Heart left ventricle (tissue), 16 donors: ENCODE measurements around the gene KLK2. TPM values are rescaled to one million over a fixed set of nuclear protein-coding genes. Genes with fewer than 3 reads are reported as not detected.

Experiments used
- ATAC-seq, 4 donors: fragments of 200-7000 bp; cut with Tn5 transposase; one replicate each; pipeline ENCODE4 v1.9.1; 2020 to 2022; ENCODE audit warnings: moderate library complexity in 4 of 4, mild to moderate bottlenecking in 3 of 4, moderate number of reproducible peaks in 1 of 4
- DNase-seq, 5 donors: peaks; one replicate each; pipeline ENCODE4 v3.0.0-alpha.2; 2020
- H3K27ac ChIP-seq, 12 donors: fragments of 200-600 bp; sonication (generic) in 4 of 12; one replicate each; pipeline versions ENCODE4 v1.5.0 to v1.8.0; 2016 to 2022; ENCODE audit warnings: mild to moderate bottlenecking in 2 of 12
- H3K27me3 ChIP-seq, 9 donors: fragments of 200-600 bp; sonication (generic) in 2 of 9; one replicate each; pipeline versions ENCODE4 v1.5.1 to v1.8.0; 2016 to 2022; ENCODE audit warnings: mild to moderate bottlenecking in 3 of 9
- H3K36me3 ChIP-seq, 9 donors: fragments of 200-600 bp; sonication (generic) in 2 of 9; one replicate each; pipeline versions ENCODE4 v1.5.0 to v1.8.0; 2018 to 2022; ENCODE audit warnings: mild to moderate bottlenecking in 2 of 9
- H3K4me1 ChIP-seq, 12 donors: fragments of 200-600 bp; sonication (generic) in 4 of 12; one replicate each; pipeline versions ENCODE4 v1.5.0 to v1.8.0; 2016 to 2022; ENCODE audit warnings: mild to moderate bottlenecking in 3 of 12
- H3K4me3 ChIP-seq, 12 donors: fragments of 200-600 bp; sonication (generic) in 4 of 12; one replicate each; pipeline versions ENCODE4 v1.5.0 to v1.8.0; 2017 to 2022; ENCODE audit warnings: mild to moderate bottlenecking in 9 of 12, moderate library complexity in 4 of 12
- H3K9me3 ChIP-seq, 12 donors: fragments of 200-600 bp; sonication (generic) in 4 of 12; one replicate each; pipeline versions ENCODE4 v1.5.0 to v1.8.0; 2016 to 2022; ENCODE audit warnings: mild to moderate bottlenecking in 1 of 12
- CTCF ChIP-seq, 12 donors: fragments of 200-600 bp; sonication (generic) in 4 of 12; IDR thresholded peaks; one replicate each; pipeline versions ENCODE4 v1.5.0 to v1.8.0; 2018 to 2022; ENCODE audit warnings: antibody characterized with exemption in 12 of 12, mild to moderate bottlenecking in 5 of 12
- POLR2A ChIP-seq, 2 donors: fragments of 450-650 bp; IDR thresholded peaks; one replicate each; pipeline ENCODE4 v1.6.1; 2017; ENCODE audit warnings: antibody characterized with exemption in 2 of 2, mild to moderate bottlenecking in 2 of 2, moderate library complexity in 2 of 2
- WGBS, 4 donors: extraction: QIAGEN DNeasy Blood & Tissue Kit in 2 of 4; methylation state at CpG; one replicate each; pipeline versions ENCODE4 v1.1.5 to v1.1.7; 2013 to 2018; 5-methylcytosine and 5-hydroxymethylcytosine counted together
- intact Hi-C, 10 donors: fragments of 100-400 bp; cut with DNase I; formaldehyde crosslinking; loops; one replicate each; pipeline versions ENCODE4 v1.11.1 to v1.14.2; 2022
- polyA plus RNA-seq, 2 donors: library from polyadenylated mRNA; stranded (reverse); fragments of 200-250 nt; gene quantifications; one replicate each; pipeline ENCODE4 v1.2.3, GENCODE V29; 2013
- total RNA-seq, 9 donors: library from RNA; depleted of rRNA in 2 of 9; stranded (reverse); fragments of >200 nt in 2 of 9; fragmentation: NEBNext Ultra II Directional in 3 of 9; extraction: Animal tissue kit (Norgen Biotek cat#: 25700) in 3 of 9; gene quantifications; one replicate each; pipeline versions ENCODE4 v1.1.0 to v1.2.4, GENCODE V29; 2016 to 2023
- donor health status: ischemic (EF 13 %, LVEDD 7.1; RV severe dilation, severe dysfunction).
- donor health status: healthy with polysubstance abuse.
- donor health status: DM: no; HTN: yes; CAD: no.
- donor health status: DM: no; HTN: no; CAD: no.
- donor health status: ischemic (EF 25% LVEDD 6.9; RV normal size, moderate dysfunction).
- donor health status: ischemic (EF 25% LVEDD 5.7; RV mildly dilated, moderate dysfunction).
- donor health status: healthy.
- donor health status: DM: yes; HTN: yes; CAD: no.
- donor health status: ischemic (EF 35%, LVEDD 5.7; RV mildly dilated, moderate dysfunction).
- donor health status: nonischemic (EF 11% LVEDD 7.7; RV severe dilation, severe dysfunction).
- donor health status: DM: yes; HTN: yes; CAD: no.
- donor health status: PGD.
- donor health status: ischemic (EF 29% LVEDD 5.4; RV normal size, mild dysfunction).
- donor health status: nonischemic (EF 23%, LVEDD 6.1; RV moderate dilation, normal function).

The KLK2 gene
- total and polyA plus RNA-seq, 11 donors: not detected

GRCh38 chr19:50859849-50860248, 13.4 kb upstream of the KLK2 start:
- WGBS, 4 donors: 79 to 85% (median 81%) methylated on average over 4 of the region's 4 CpGs
- ATAC-seq (no peak), DNase-seq (no peak)
- Histone ChIP-seq H3K36me3 (no peaks in the 10 kb centered on the region), H3K9me3 (no peaks in the 10 kb centered on the region), H3K4me1 (no peaks in the 10 kb centered on the region), H3K27me3 (peaks cover 0 to 46% (median 16%) of the 10 kb centered on the region in 9 donors), H3K27ac (no peak overlapping the region), H3K4me3 (no peak overlapping the region)
- TF ChIP-seq POLR2A (IDR thresholded peaks at IDR 0.05): no peak
- TF ChIP-seq CTCF (IDR thresholded peaks at IDR 0.05): no peak
- intact Hi-C loops: no loop called here

- DNase-seq (no peak), ATAC-seq (no peak)
- Histone ChIP-seq H3K9me3 (no peaks in the 10 kb centered on the region), H3K27me3 (peaks cover 0 to 48% (median 15%) of the 10 kb centered on the region in 9 donors), H3K36me3 (no peaks in the 10 kb centered on the region), H3K4me3 (no peak overlapping the region), H3K4me1 (no peaks in the 10 kb centered on the region), H3K27ac (no peak overlapping the region)
- no peak for TF ChIP-seq CTCF (IDR thresholded peaks at IDR 0.05)
- no peak for TF ChIP-seq POLR2A (IDR thresholded peaks at IDR 0.05)
- WGBS, 4 donors: 61 to 78% (median 76%) methylated on average over 5 of the region's 5 CpGs
- intact Hi-C loops: no loop called here
These were observed 12.2 kb upstream of the KLK2 start for GRCh38 chr19:50861010-50861409.

- Histone ChIP-seq H3K27me3 (peaks cover 0 to 48% (median 15%) of the 10 kb centered on the region in 9 donors), H3K9me3 (no peaks in the 10 kb centered on the region), H3K4me3 (no peak overlapping the region), H3K36me3 (no peaks in the 10 kb centered on the region), H3K27ac (no peak overlapping the region), H3K4me1 (no peaks in the 10 kb centered on the region)
- ATAC-seq (no peak), DNase-seq (no peak)
- WGBS, 4 donors: 62 to 77% (median 65%) methylated on average over 7 of the region's 7 CpGs
- no peak for TF ChIP-seq POLR2A (IDR thresholded peaks at IDR 0.05)
- TF ChIP-seq CTCF (IDR thresholded peaks at IDR 0.05): no peak
- intact Hi-C loops: no loop called here
These were observed 11.5 kb upstream of the KLK2 start for GRCh38 chr19:50861496-50862286.

GRCh38 chr19:50869479-50869878, 3.8 kb upstream of the KLK2 start:
- Histone ChIP-seq H3K27me3 (peaks cover 0 to 56% (median 21%) of the 10 kb centered on the region in 9 donors), H3K4me1 (no peaks in the 10 kb centered on the region), H3K36me3 (no peaks in the 10 kb centered on the region), H3K4me3 (no peak overlapping the region), H3K27ac (no peak overlapping the region), H3K9me3 (no peaks in the 10 kb centered on the region)
- ATAC-seq: no peak
- 77 to 88% (median 86%) methylated on average over 4 of the region's 4 CpGs for WGBS, 4 donors
- TF ChIP-seq POLR2A (IDR thresholded peaks at IDR 0.05) (no peak), CTCF (IDR thresholded peaks at IDR 0.05) (no peak)
- intact Hi-C loops: no loop called here
- DNase-seq: no peak
